ENCODE results near the gene GBP6. TPM values are rescaled to one million over a fixed set of nuclear protein-coding genes. Genes with fewer than 3 reads are reported as not detected.
A peak's percentile ranks its signal among the peaks of the same experiment; 100 is the strongest.

The GBP6 gene
- total RNA-seq, 4 donors from 2014 or later, result not detected

- H3K36me3 ChIP-seq, result no peaks in the 10 kb centered on the region
- 89 to 90% methylated on average over 2 of the region's 2 CpGs for WGBS, 2 donors
- no peaks in the 10 kb centered on the region for H3K9me3 ChIP-seq
- no peak for DNase-seq (ENCODE audit: low spot score in 2 of 2)
- peaks cover 0 to 10% (median 0%) of the 10 kb centered on the region in 4 donors for H3K4me1 ChIP-seq
- TF ChIP-seq, protein P1, sequence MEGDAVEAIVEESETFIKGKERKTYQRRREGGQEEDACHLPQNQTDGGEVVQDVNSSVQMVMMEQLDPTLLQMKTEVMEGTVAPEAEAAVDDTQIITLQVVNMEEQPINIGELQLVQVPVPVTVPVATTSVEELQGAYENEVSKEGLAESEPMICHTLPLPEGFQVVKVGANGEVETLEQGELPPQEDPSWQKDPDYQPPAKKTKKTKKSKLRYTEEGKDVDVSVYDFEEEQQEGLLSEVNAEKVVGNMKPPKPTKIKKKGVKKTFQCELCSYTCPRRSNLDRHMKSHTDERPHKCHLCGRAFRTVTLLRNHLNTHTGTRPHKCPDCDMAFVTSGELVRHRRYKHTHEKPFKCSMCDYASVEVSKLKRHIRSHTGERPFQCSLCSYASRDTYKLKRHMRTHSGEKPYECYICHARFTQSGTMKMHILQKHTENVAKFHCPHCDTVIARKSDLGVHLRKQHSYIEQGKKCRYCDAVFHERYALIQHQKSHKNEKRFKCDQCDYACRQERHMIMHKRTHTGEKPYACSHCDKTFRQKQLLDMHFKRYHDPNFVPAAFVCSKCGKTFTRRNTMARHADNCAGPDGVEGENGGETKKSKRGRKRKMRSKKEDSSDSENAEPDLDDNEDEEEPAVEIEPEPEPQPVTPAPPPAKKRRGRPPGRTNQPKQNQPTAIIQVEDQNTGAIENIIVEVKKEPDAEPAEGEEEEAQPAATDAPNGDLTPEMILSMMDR (IDR thresholded peaks at IDR 0.05), result no peak
- TF ChIP-seq POLR2A (IDR thresholded peaks at IDR 0.05) (no peak), EP300 (IDR thresholded peaks at IDR 0.05) (no peak)
- no peak overlapping the region for H3K4me3 ChIP-seq
- no peak overlapping the region for H3K27ac ChIP-seq
- H3K27me3 ChIP-seq, result no peaks in the 10 kb centered on the region
Observed at GRCh38 chr1:89352421-89352820, 11.4 kb upstream of the GBP6 start.

GRCh38 chr1:89354205-89354604 is 9.7 kb upstream of the GBP6 start:
- no peaks in the 10 kb centered on the region for H3K27me3 ChIP-seq
- DNase-seq (ENCODE audit: low spot score in 2 of 2), result no peak
- no peak overlapping the region for H3K27ac ChIP-seq
- no peak overlapping the region for H3K4me3 ChIP-seq
- TF ChIP-seq, protein P1 (IDR thresholded peaks at IDR 0.05), result no peak
- TF ChIP-seq POLR2A (IDR thresholded peaks at IDR 0.05) (no peak), EP300 (IDR thresholded peaks at IDR 0.05) (no peak)
- 77 to 83% methylated on average over 3 of the region's 3 CpGs for WGBS, 2 donors
- H3K4me1 ChIP-seq, result peaks cover 0 to 16% (median 0%) of the 10 kb centered on the region in 4 donors
- no peaks in the 10 kb centered on the region for H3K36me3 ChIP-seq
- H3K9me3 ChIP-seq, result no peaks in the 10 kb centered on the region

DNA sequence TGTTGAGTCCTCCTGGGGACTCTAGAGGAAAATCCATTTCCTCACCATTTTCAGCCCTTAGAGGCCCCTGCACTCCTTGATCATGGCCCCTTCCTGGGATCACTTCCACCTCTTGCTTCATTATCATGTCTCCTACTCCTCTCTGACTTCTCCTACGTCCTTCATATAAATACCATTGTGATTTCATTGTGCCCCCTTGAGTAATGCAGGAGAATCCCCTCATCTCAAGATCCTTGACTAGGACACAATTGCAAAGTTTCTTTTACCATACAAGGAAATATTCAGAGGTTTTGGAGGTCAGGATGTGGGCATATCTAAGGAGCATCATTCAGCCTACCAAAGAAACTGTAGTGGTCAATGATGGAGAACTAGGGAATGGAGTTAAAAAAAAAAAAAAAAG is 8.8 kb upstream of the GBP6 start:
- Histone ChIP-seq H3K27ac (no peak overlapping the region), H3K27me3 (no peaks in the 10 kb centered on the region), H3K36me3 (no peaks in the 10 kb centered on the region), H3K4me3 (no peak overlapping the region), H3K4me1 (peaks cover 0 to 16% (median 0%) of the 10 kb centered on the region in 4 donors), H3K9me3 (no peaks in the 10 kb centered on the region)
- 79 to 86% methylated on average over 1 of the region's 1 CpG for WGBS, 2 donors
- TF ChIP-seq EP300 (IDR thresholded peaks at IDR 0.05), result no peak
- TF ChIP-seq POLR2A (IDR thresholded peaks at IDR 0.05), result no peak
- TF ChIP-seq, protein P1 (IDR thresholded peaks at IDR 0.05), result no peak
- DNase-seq (ENCODE audit: low spot score in 2 of 2), result no peak

- no peak overlapping the region for H3K27ac ChIP-seq
- no peaks in the 10 kb centered on the region for H3K36me3 ChIP-seq
- H3K27me3 ChIP-seq, result no peaks in the 10 kb centered on the region
- H3K9me3 ChIP-seq, result no peaks in the 10 kb centered on the region
- no peak overlapping the region for H3K4me3 ChIP-seq
- no peak for DNase-seq (ENCODE audit: low spot score in 2 of 2)
- 60 to 61% methylated on average over 8 of the region's 8 CpGs for WGBS, 2 donors
- H3K4me1 ChIP-seq, result peaks cover 0 to 16% (median 0%) of the 10 kb centered on the region in 4 donors
- TF ChIP-seq, protein P1 (IDR thresholded peaks at IDR 0.05), result no peak
- no peak for TF ChIP-seq POLR2A (IDR thresholded peaks at IDR 0.05)
- TF ChIP-seq EP300 (IDR thresholded peaks at IDR 0.05), result no peak
Observed at GRCh38 chr1:89356658-89357400, 7.0 kb upstream of the GBP6 start.

- peaks cover 0 to 19% (median 0%) of the 10 kb centered on the region in 4 donors for H3K4me1 ChIP-seq
- H3K36me3 ChIP-seq, result no peaks in the 10 kb centered on the region
- WGBS, 2 donors, result 23 to 25% methylated on average over 8 of the region's 8 CpGs
- H3K27ac ChIP-seq, result peak overlapping the region in 1 of 4 donors; percentile 52
- DNase-seq (ENCODE audit: low spot score in 2 of 2), result peak; percentile 80 to 94
- H3K4me3 ChIP-seq, result no peak overlapping the region
- no peak for TF ChIP-seq POLR2A (IDR thresholded peaks at IDR 0.05)
- TF ChIP-seq EP300 (IDR thresholded peaks at IDR 0.05), result peak in 1 of 2 donors; percentile 55
- TF ChIP-seq, protein P1 (IDR thresholded peaks at IDR 0.05), result peak; percentile 72 to 87 (median 82)
- H3K9me3 ChIP-seq, result no peaks in the 10 kb centered on the region
- H3K27me3 ChIP-seq, result no peaks in the 10 kb centered on the region
Observed at GRCh38 chr1:89358287-89358893, 5.5 kb upstream of the GBP6 start.

Data from tibial nerve (tissue), 4 donors.